Thymus (tissue), 11 donors: ENCODE data around the gene ABCG4. TPM values are rescaled to one million over a fixed set of nuclear protein-coding genes. Genes with fewer than 3 reads are reported as not detected.
A peak's percentile ranks its signal among the peaks of the same experiment; 100 is the strongest.
"Not testable (repeated sequence)": the region's sequence is repeated elsewhere in the genome, so short reads cannot be mapped to it uniquely, and the experiment has no call there.

Experiments
- DNase-seq, 9 donors: peaks; one replicate each; pipeline ENCODE4 v3.0.0-alpha.2; 2013; ENCODE audit warnings: low spot score in 9 of 9, low read depth in 6 of 9, missing footprints in 1 of 9
- H3K27ac ChIP-seq, 2 donors: one replicate each; pipeline ENCODE4 v1.5.1; 2013; ENCODE audit warnings: control low read depth in 1 of 2, low read depth in 1 of 2, low read length in 1 of 2, mild to moderate bottlenecking in 1 of 2, moderate library complexity in 1 of 2
- H3K27me3 ChIP-seq, 2 donors: one replicate each; pipeline ENCODE4 v1.5.1; 2013; ENCODE audit warnings: low read length in 1 of 2; ENCODE audit not compliant: control insufficient read depth in 2 of 2, insufficient read depth in 1 of 2
- H3K36me3 ChIP-seq, 2 donors: one replicate each; pipeline ENCODE4 v1.5.1; 2013; ENCODE audit warnings: low read length in 1 of 2, mild to moderate bottlenecking in 1 of 2, moderate library complexity in 1 of 2; ENCODE audit not compliant: control insufficient read depth in 2 of 2, insufficient read depth in 2 of 2
- H3K4me1 ChIP-seq, 2 donors: one replicate each; pipeline ENCODE4 v1.5.1; 2013; ENCODE audit warnings: low read length in 2 of 2; ENCODE audit not compliant: control insufficient read depth in 2 of 2, insufficient read depth in 2 of 2
- H3K4me3 ChIP-seq, 2 donors: one replicate each; pipeline ENCODE4 v1.5.1; 2013; ENCODE audit warnings: low read length in 2 of 2, control low read depth in 1 of 2, mild to moderate bottlenecking in 1 of 2
- H3K9me3 ChIP-seq, 2 donors: one replicate each; pipeline ENCODE4 v1.5.1; 2013; ENCODE audit warnings: low read length in 1 of 2, mild to moderate bottlenecking in 1 of 2; ENCODE audit not compliant: control insufficient read depth in 2 of 2, insufficient read depth in 1 of 2
- WGBS: extraction: QIAGEN DNeasy Blood & Tissue Kit; methylation state at CpG from one replicate; pipeline ENCODE4 v1.1.7; 2013; 5-methylcytosine and 5-hydroxymethylcytosine counted together
- polyA plus RNA-seq: library from polyadenylated mRNA; stranded (reverse); fragments of 200-250 nt; gene quantifications from one replicate; pipeline ENCODE4 v1.2.3, GENCODE V29; 2013
- total RNA-seq: library from RNA; stranded (reverse); fragments of 120-200 nt; gene quantifications from one replicate; pipeline ENCODE4 v1.2.4, GENCODE V29; 2013
- donor health status: healthy.

ABCG4 gene
- total and polyA plus RNA-seq, 2 donors = 0.28 to 2.8 TPM

- not testable (repeated sequence) for H3K27ac ChIP-seq, DNase-seq, H3K36me3 ChIP-seq, H3K4me3 ChIP-seq, H3K27me3 ChIP-seq, H3K9me3 ChIP-seq
- 97% methylated on average over 5 of the region's 5 CpGs for WGBS
- peaks cover 3 to 13% of the 10 kb centered on the region in 2 donors for H3K4me1 ChIP-seq
Measured at GRCh38 chr11:119201236-119201635, 52.4 kb downstream of the ABCG4 start.

GRCh38 chr11:119202554-119202953 lies 53.7 kb downstream of the ABCG4 start:
- Histone ChIP-seq H3K27me3 (no peaks in the 10 kb centered on the region), H3K4me1 (peaks cover 3 to 14% of the 10 kb centered on the region in 2 donors), H3K9me3 (no peaks in the 10 kb centered on the region), H3K4me3 (no peak overlapping the region), H3K27ac (no peak overlapping the region), H3K36me3 (no peaks in the 10 kb centered on the region)
- DNase-seq = no peak
- WGBS = 98% methylated on average over 7 of the region's 7 CpGs

- H3K4me1 ChIP-seq = peaks cover 3 to 21% of the 10 kb centered on the region in 2 donors
- H3K4me3 ChIP-seq = no peak overlapping the region
- DNase-seq = no peak
- 97% methylated on average over 9 of the region's 9 CpGs for WGBS
- no peaks in the 10 kb centered on the region for H3K9me3 ChIP-seq
- no peaks in the 10 kb centered on the region for H3K27me3 ChIP-seq
- H3K36me3 ChIP-seq = peaks cover 0 to 4% of the 10 kb centered on the region in 2 donors
- H3K27ac ChIP-seq = no peak overlapping the region
Measured at GRCh38 chr11:119204066-119204465, 55.2 kb downstream of the ABCG4 start.

GRCh38 chr11:119205080-119205479 lies 56.2 kb downstream of the ABCG4 start:
- WGBS = 57% methylated on average over 10 of the region's 10 CpGs
- Histone ChIP-seq H3K27ac (no peak overlapping the region), H3K36me3 (peaks cover 0 to 4% of the 10 kb centered on the region in 2 donors), H3K4me1 (peaks cover 3 to 21% of the 10 kb centered on the region in 2 donors), H3K4me3 (peak overlapping the region in 1 of 2 donors; percentile 26), H3K27me3 (no peaks in the 10 kb centered on the region), H3K9me3 (no peaks in the 10 kb centered on the region)
- peak in 1 of 9 donors; percentile 23 for DNase-seq

- Histone ChIP-seq H3K4me1 (peaks cover 3 to 21% of the 10 kb centered on the region in 2 donors), H3K36me3 (peaks cover 0 to 4% of the 10 kb centered on the region in 2 donors), H3K4me3 (peak within 1 kb of the TSS; percentile 54 to 98), H3K27me3 (no peaks in the 10 kb centered on the region), H3K27ac (peak within 1 kb of the TSS; percentile 54 to 80), H3K9me3 (no peaks in the 10 kb centered on the region)
- DNase-seq = peak; percentile 74 to 96 (median 89)
- under 1% methylated on average over 88 of the region's 88 CpGs for WGBS
Measured at GRCh38 chr11:119205574-119206510, 57.0 kb downstream of the ABCG4 start, which contains the start of gene CBL. TSS of gene CBL (plus strand) at chr11:119206339. CDS start at chr11:119206418, 79 bp downstream.

GRCh38 chr11:119206511-119207414 lies 57.9 kb downstream of the ABCG4 start:
- H3K27me3 ChIP-seq = no peaks in the 10 kb centered on the region
- H3K4me3 ChIP-seq = peak overlapping the region; percentile 54 to 98
- peak overlapping the region; percentile 54 to 80 for H3K27ac ChIP-seq
- 1% methylated on average over 41 of the region's 41 CpGs for WGBS
- DNase-seq = peak in 7 of 9 donors; percentile 36 to 72 (median 57)
- peaks cover 3 to 21% of the 10 kb centered on the region in 2 donors for H3K4me1 ChIP-seq
- H3K9me3 ChIP-seq = no peaks in the 10 kb centered on the region
- H3K36me3 ChIP-seq = peaks cover 0 to 4% of the 10 kb centered on the region in 2 donors

- Histone ChIP-seq H3K36me3 (peaks cover 0 to 4% of the 10 kb centered on the region in 2 donors), H3K27me3 (no peaks in the 10 kb centered on the region), H3K4me1 (peaks cover 3 to 21% of the 10 kb centered on the region in 2 donors), H3K9me3 (no peaks in the 10 kb centered on the region), H3K27ac (no peak overlapping the region), H3K4me3 (peak overlapping the region; percentile 54 to 98)
- DNase-seq = no peak
- WGBS = 20% methylated on average over 11 of the region's 11 CpGs
Measured at GRCh38 chr11:119207415-119207960, 58.6 kb downstream of the ABCG4 start.

GRCh38 chr11:119209186-119209585 lies 60.3 kb downstream of the ABCG4 start:
- no peak for DNase-seq
- no peaks in the 10 kb centered on the region for H3K27me3 ChIP-seq
- H3K9me3 ChIP-seq = no peaks in the 10 kb centered on the region
- 97% methylated on average over 7 of the region's 7 CpGs for WGBS
- H3K27ac ChIP-seq = no peak overlapping the region
- H3K4me3 ChIP-seq = no peak overlapping the region
- peaks cover 3 to 21% of the 10 kb centered on the region in 2 donors for H3K4me1 ChIP-seq
- peaks cover 0 to 4% of the 10 kb centered on the region in 2 donors for H3K36me3 ChIP-seq
